ENCODE results near the gene GLP1R.

The GLP1R gene

DNA sequence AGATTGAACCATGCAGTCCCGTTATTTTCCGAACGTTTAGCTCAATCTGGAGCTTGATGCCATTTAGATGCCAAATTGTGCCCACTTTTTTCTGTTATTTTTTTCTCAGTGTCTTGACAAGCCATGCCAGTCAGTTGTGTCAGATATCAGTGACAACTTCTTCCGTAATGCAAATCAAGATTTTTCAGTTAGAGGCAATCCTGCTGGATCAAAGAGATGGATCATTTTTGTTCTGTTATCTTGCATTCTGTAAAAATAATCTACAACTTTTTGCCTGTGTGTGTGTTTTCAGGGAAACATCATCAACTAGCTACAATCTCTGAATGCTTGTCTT lies 31.1 kb upstream of the GLP1R start:
- no peak for FAIRE-seq
- TF ChIP-seq TAF1 (IDR thresholded peaks at IDR 0.05; ENCODE audit: low read depth, low read length): no peak
- no peak for TF ChIP-seq SPI1 (IDR thresholded peaks at IDR 0.05; ENCODE audit: low read depth, low read length)
- TF ChIP-seq POU2F2 (IDR thresholded peaks at IDR 0.05; ENCODE audit: low read depth, low read length): no peak
- no peak for TF ChIP-seq PAX5 (IDR thresholded peaks at IDR 0.05; ENCODE audit: insufficient read depth, low read length, severe bottlenecking)
- no peak for TF ChIP-seq POLR2A (IDR thresholded peaks at IDR 0.05; ENCODE audit: low read depth, low read length)
- TF ChIP-seq POLR2AphosphoS5 (IDR thresholded peaks at IDR 0.05; ENCODE audit: low read depth, low read length): no peak

DNA sequence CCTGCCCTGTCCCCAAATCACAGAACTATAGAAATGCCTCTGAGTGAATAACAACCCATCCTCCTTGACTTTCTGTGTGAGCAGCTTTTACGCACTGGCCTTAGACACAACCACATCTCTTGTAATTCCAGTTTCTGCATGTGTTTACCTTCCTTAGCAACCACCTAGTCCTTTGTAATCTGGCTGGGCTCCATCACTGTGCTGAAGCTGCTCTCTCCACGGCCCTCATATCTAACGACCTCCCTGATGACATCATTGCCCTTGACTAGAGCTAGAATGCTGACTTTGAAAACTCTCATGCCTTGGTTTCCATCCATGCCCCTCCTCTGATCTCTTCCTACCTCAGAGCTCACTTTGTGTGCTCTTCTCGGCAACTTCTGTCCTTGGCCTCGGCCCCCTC lies 30.5 kb upstream of the GLP1R start:
- DNase-seq (ENCODE audit: insufficient read length, low spot score): no peak

More for the DNA sequence above, 31.1 kb upstream of the GLP1R start:
- no peak for DNase-seq (ENCODE audit: insufficient read length, low spot score)

DNA sequence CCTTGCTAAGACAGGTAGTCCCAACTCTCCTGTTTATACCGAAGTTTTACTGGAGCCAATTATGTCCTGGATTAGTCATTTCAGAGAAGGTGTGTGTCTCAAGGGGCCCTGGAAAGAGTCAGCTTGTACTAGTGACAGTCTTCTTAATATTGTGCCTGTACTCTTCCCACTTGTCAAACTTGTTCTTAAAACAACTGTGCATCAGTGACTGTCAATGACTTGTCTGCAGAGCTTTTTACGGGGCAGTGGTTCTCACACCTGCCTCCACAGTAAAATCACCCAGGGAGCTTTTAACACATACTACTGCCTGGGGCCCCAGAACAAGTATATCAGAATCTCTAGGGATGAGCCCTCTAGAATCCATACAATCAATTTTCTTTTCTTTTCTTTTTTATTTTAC lies 28.4 kb upstream of the GLP1R start:
- TF ChIP-seq POLR2A (IDR thresholded peaks at IDR 0.05; ENCODE audit: low read depth, low read length): no peak
- TF ChIP-seq SPI1 (IDR thresholded peaks at IDR 0.05; ENCODE audit: low read depth, low read length): no peak
- TF ChIP-seq PAX5 (IDR thresholded peaks at IDR 0.05; ENCODE audit: insufficient read depth, low read length, severe bottlenecking): no peak
- no peak for TF ChIP-seq POLR2AphosphoS5 (IDR thresholded peaks at IDR 0.05; ENCODE audit: low read depth, low read length)
- TF ChIP-seq POU2F2 (IDR thresholded peaks at IDR 0.05; ENCODE audit: low read depth, low read length): no peak
- no peak for TF ChIP-seq TAF1 (IDR thresholded peaks at IDR 0.05; ENCODE audit: low read depth, low read length)
- no peak for FAIRE-seq
- no peak for DNase-seq (ENCODE audit: insufficient read length, low spot score)

More for the DNA sequence above, 30.5 kb upstream of the GLP1R start:
- TF ChIP-seq POLR2AphosphoS5 (IDR thresholded peaks at IDR 0.05; ENCODE audit: low read depth, low read length) (no peak), PAX5 (IDR thresholded peaks at IDR 0.05; ENCODE audit: insufficient read depth, low read length, severe bottlenecking) (no peak), POLR2A (IDR thresholded peaks at IDR 0.05; ENCODE audit: low read depth, low read length) (no peak), SPI1 (IDR thresholded peaks at IDR 0.05; ENCODE audit: low read depth, low read length) (no peak), TAF1 (IDR thresholded peaks at IDR 0.05; ENCODE audit: low read depth, low read length) (no peak), POU2F2 (IDR thresholded peaks at IDR 0.05; ENCODE audit: low read depth, low read length) (no peak)
- no peak for FAIRE-seq

DNA sequence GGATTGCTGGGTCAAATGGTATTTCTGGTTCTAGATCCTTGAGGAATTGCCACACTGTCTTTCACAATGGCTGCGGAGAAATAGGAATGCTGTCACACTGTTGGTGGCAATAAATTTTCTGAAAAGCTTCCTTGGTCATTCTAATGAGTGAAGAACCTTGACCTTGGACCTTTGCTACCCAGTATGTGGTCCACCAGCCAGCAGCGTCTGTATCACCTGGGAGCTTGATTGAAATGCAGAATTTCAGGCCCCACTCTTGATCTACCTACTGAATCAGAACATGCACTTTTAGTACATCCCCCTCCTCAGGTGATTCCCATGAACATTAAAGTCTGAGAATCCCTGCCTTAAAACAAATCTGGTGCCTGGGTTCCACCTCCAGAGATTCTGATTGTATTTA lies 27.5 kb upstream of the GLP1R start:
- FAIRE-seq: no peak
- TF ChIP-seq POLR2AphosphoS5 (IDR thresholded peaks at IDR 0.05; ENCODE audit: low read depth, low read length) (no peak), POLR2A (IDR thresholded peaks at IDR 0.05; ENCODE audit: low read depth, low read length) (no peak), PAX5 (IDR thresholded peaks at IDR 0.05; ENCODE audit: insufficient read depth, low read length, severe bottlenecking) (no peak), SPI1 (IDR thresholded peaks at IDR 0.05; ENCODE audit: low read depth, low read length) (no peak), TAF1 (IDR thresholded peaks at IDR 0.05; ENCODE audit: low read depth, low read length) (no peak), POU2F2 (IDR thresholded peaks at IDR 0.05; ENCODE audit: low read depth, low read length) (no peak)

DNA sequence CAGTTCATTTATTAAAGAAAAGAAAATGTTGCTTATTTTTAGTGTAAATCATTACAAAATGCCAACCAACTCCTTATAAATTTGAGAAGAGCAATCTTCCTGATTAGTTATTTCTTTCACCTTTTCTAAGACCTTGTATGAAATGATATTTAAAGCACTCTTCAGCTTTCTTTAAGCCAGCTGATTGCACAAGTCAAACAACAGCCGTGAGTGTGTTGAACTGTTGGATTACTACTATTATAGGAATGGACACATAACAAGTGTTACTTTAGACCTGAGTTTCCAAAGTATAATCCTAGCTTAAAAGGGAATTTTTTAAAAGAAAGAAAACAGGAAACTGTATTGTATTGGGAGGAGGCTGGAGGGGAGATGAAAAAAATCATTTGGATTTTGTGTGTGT lies 26.8 kb upstream of the GLP1R start:
- no peak for TF ChIP-seq TAF1 (IDR thresholded peaks at IDR 0.05; ENCODE audit: low read depth, low read length)
- TF ChIP-seq SPI1 (IDR thresholded peaks at IDR 0.05; ENCODE audit: low read depth, low read length): no peak
- TF ChIP-seq POLR2A (IDR thresholded peaks at IDR 0.05; ENCODE audit: low read depth, low read length): no peak
- TF ChIP-seq PAX5 (IDR thresholded peaks at IDR 0.05; ENCODE audit: insufficient read depth, low read length, severe bottlenecking): no peak
- TF ChIP-seq POLR2AphosphoS5 (IDR thresholded peaks at IDR 0.05; ENCODE audit: low read depth, low read length): no peak
- no peak for TF ChIP-seq POU2F2 (IDR thresholded peaks at IDR 0.05; ENCODE audit: low read depth, low read length)
- DNase-seq (ENCODE audit: insufficient read length, low spot score) (no peak), FAIRE-seq (no peak)

More for the DNA sequence above, 27.5 kb upstream of the GLP1R start:
- no peak for DNase-seq (ENCODE audit: insufficient read length, low spot score)

DNA sequence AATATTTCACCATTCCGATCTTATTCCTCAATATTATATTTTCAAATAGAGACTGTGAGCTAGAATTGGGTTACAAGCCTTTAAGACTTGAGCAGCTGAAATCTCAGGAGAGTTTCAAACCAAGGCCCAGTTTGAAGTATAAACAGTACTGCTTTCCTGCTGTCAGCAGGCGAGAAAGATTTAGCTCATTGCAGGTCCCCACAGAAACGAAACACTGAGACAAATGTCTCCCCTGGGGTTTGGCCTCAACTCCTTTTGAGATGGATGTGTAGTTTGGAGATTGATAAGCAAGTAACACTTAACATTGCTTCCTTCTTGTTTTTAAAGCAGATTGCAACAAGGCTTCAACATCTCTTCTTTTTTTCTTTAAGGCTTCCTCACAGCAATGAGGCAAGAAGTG lies 22.4 kb upstream of the GLP1R start:
- TF ChIP-seq TAF1 (IDR thresholded peaks at IDR 0.05; ENCODE audit: low read depth, low read length) (no peak), PAX5 (IDR thresholded peaks at IDR 0.05; ENCODE audit: insufficient read depth, low read length, severe bottlenecking) (no peak), POLR2AphosphoS5 (IDR thresholded peaks at IDR 0.05; ENCODE audit: low read depth, low read length) (no peak), POLR2A (IDR thresholded peaks at IDR 0.05; ENCODE audit: low read depth, low read length) (no peak), SPI1 (IDR thresholded peaks at IDR 0.05; ENCODE audit: low read depth, low read length) (no peak), POU2F2 (IDR thresholded peaks at IDR 0.05; ENCODE audit: low read depth, low read length) (no peak)
- FAIRE-seq: no peak
- no peak for DNase-seq (ENCODE audit: insufficient read length, low spot score)

DNA sequence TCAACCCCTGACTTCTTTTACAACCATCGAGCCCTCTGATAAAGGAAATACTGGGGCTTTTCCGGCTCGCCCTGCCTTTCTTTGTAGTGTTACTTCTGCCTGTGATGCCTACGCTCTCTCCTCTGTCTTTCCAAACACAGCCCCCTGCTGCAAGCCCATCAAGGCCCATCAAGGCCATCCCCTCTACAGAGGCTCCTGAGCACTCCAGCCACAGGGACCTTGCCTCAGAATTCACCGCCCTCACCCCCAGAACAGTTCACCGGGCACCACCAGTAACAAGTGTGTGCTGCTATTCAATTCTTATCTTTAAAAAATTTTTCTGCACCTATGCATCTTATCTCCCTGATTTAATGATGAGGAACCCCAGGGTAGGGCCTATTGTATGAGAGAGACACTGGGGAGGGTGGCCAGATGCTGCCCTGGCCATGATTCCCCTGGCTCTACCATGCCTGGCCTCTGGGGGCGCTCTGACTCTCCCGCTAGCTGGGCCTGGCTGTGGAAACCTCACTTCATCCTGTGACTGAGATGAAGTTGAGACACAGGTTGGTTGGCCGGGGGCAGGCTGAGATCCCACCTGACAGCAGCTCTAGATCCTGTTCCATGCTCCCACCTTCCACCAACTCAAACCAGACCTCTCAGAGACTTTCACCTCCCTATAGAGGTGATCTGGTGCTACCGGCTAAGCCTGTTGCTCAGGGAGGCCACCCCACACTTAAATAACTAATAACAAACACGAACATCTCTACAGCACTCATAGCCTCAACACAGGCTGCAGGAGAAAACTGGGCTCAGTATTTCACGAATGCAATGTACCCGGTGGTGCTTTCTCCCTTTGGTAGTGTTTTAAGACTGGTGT lies 19.2 kb upstream of the GLP1R start:
- no peak for FAIRE-seq
- TF ChIP-seq POLR2A (IDR thresholded peaks at IDR 0.05; ENCODE audit: low read depth, low read length): no peak
- no peak for TF ChIP-seq POU2F2 (IDR thresholded peaks at IDR 0.05; ENCODE audit: low read depth, low read length)
- TF ChIP-seq SPI1 (IDR thresholded peaks at IDR 0.05; ENCODE audit: low read depth, low read length): no peak
- no peak for TF ChIP-seq TAF1 (IDR thresholded peaks at IDR 0.05; ENCODE audit: low read depth, low read length)
- no peak for TF ChIP-seq PAX5 (IDR thresholded peaks at IDR 0.05; ENCODE audit: insufficient read depth, low read length, severe bottlenecking)
- no peak for TF ChIP-seq POLR2AphosphoS5 (IDR thresholded peaks at IDR 0.05; ENCODE audit: low read depth, low read length)
- DNase-seq (ENCODE audit: insufficient read length, low spot score): peak; percentile 49

DNA sequence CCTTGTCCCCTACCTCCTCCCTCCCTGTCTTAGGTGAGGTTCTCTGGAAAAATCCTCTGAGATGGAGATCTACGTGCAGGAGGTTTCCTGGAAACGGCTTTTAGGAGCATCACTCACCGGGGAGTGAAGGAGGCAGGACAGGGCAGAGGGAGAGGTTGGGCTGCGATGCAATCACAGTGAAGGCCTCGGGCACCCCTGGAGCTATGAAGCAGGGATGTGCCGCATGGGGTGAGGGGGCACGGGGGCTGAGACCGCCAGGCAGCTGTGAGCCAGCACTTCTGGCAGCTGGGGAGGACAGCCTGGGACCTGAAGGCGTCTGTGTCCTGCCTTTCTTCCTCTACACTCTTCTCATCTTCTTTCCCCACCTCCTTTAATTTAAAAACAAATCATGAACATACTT lies 12.9 kb upstream of the GLP1R start:
- TF ChIP-seq SPI1 (IDR thresholded peaks at IDR 0.05; ENCODE audit: low read depth, low read length): no peak
- no peak for TF ChIP-seq POU2F2 (IDR thresholded peaks at IDR 0.05; ENCODE audit: low read depth, low read length)
- TF ChIP-seq TAF1 (IDR thresholded peaks at IDR 0.05; ENCODE audit: low read depth, low read length): no peak
- TF ChIP-seq POLR2AphosphoS5 (IDR thresholded peaks at IDR 0.05; ENCODE audit: low read depth, low read length): no peak
- TF ChIP-seq POLR2A (IDR thresholded peaks at IDR 0.05; ENCODE audit: low read depth, low read length): no peak
- TF ChIP-seq PAX5 (IDR thresholded peaks at IDR 0.05; ENCODE audit: insufficient read depth, low read length, severe bottlenecking): no peak
- no peak for DNase-seq (ENCODE audit: insufficient read length, low spot score)
- FAIRE-seq: no peak

DNA sequence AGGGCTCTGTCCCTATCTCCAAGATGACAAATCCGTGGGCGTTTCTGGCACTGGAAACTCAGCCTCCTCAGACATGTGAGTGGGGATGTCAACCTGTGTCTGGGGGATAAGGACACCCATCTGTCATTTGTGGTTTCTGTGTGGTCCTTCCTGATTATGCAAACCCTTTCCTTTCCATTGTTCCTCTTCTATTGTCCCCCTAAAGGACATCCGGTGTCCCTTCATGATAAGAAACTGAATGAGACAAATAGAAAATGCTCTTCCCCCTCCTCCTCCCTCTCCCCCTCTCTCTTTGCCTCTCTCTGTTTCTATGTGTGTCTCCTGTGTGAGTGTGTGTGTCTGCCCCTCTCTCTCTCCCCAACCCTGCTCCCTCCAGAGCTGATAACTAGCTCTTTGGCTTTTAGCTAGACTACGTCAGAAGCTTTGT lies 11.5 kb upstream of the GLP1R start:
- DNase-seq (ENCODE audit: insufficient read length, low spot score): no peak
- no peak for FAIRE-seq
- TF ChIP-seq POLR2A (IDR thresholded peaks at IDR 0.05; ENCODE audit: low read depth, low read length): no peak
- no peak for TF ChIP-seq SPI1 (IDR thresholded peaks at IDR 0.05; ENCODE audit: low read depth, low read length)
- no peak for TF ChIP-seq POU2F2 (IDR thresholded peaks at IDR 0.05; ENCODE audit: low read depth, low read length)
- no peak for TF ChIP-seq PAX5 (IDR thresholded peaks at IDR 0.05; ENCODE audit: insufficient read depth, low read length, severe bottlenecking)
- no peak for TF ChIP-seq TAF1 (IDR thresholded peaks at IDR 0.05; ENCODE audit: low read depth, low read length)

All from GM12891 (cell line).